ENCODE measurements around the gene GOLGA1.
"Not testable (repeated sequence)": the region's sequence is repeated elsewhere in the genome, so short reads cannot be mapped to it uniquely, and the experiment has no call there.

The GOLGA1 gene

GRCh38 chr9:124840300-124840833 is 100.5 kb downstream of the GOLGA1 start:
- Histone ChIP-seq H3K4me3 (ENCODE audit: low read depth, low read length) (no peak overlapping the region), H3K27me3 (ENCODE audit: insufficient read depth, low read depth, severe bottlenecking) (no peaks in the 10 kb centered on the region), H3K27ac (no peak overlapping the region), H3K36me3 (no peaks in the 10 kb centered on the region), H3K9me3 (ENCODE audit: severe bottlenecking) (no peaks in the 10 kb centered on the region)
- TF ChIP-seq, protein P1, sequence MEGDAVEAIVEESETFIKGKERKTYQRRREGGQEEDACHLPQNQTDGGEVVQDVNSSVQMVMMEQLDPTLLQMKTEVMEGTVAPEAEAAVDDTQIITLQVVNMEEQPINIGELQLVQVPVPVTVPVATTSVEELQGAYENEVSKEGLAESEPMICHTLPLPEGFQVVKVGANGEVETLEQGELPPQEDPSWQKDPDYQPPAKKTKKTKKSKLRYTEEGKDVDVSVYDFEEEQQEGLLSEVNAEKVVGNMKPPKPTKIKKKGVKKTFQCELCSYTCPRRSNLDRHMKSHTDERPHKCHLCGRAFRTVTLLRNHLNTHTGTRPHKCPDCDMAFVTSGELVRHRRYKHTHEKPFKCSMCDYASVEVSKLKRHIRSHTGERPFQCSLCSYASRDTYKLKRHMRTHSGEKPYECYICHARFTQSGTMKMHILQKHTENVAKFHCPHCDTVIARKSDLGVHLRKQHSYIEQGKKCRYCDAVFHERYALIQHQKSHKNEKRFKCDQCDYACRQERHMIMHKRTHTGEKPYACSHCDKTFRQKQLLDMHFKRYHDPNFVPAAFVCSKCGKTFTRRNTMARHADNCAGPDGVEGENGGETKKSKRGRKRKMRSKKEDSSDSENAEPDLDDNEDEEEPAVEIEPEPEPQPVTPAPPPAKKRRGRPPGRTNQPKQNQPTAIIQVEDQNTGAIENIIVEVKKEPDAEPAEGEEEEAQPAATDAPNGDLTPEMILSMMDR (IDR thresholded peaks at IDR 0.05; ENCODE audit: low read depth, low read length): peak; percentile 57
- no peak for DNase-seq

GRCh38 chr9:124839612-124840299 is 101.1 kb downstream of the GOLGA1 start:
- TF ChIP-seq, protein P1 (IDR thresholded peaks at IDR 0.05; ENCODE audit: low read depth, low read length): peak; percentile 85

GRCh38 chr9:124838567-124839275 is 102.2 kb downstream of the GOLGA1 start:
- not testable (repeated sequence) for H3K9me3 ChIP-seq (ENCODE audit: severe bottlenecking)

More at GRCh38 chr9:124839612-124840299, 101.1 kb downstream of the GOLGA1 start:
- Histone ChIP-seq H3K4me3 (ENCODE audit: low read depth, low read length) (no peak overlapping the region), H3K27ac (no peak overlapping the region), H3K36me3 (no peaks in the 10 kb centered on the region), H3K9me3 (ENCODE audit: severe bottlenecking) (no peaks in the 10 kb centered on the region), H3K27me3 (ENCODE audit: insufficient read depth, low read depth, severe bottlenecking) (no peaks in the 10 kb centered on the region)
- DNase-seq: peak; percentile 64

GRCh38 chr9:124838132-124838531 is 102.8 kb downstream of the GOLGA1 start:
- not testable (repeated sequence) for H3K27ac ChIP-seq; H3K36me3 ChIP-seq; DNase-seq; H3K27me3 ChIP-seq (ENCODE audit: insufficient read depth, low read depth, severe bottlenecking); H3K4me3 ChIP-seq (ENCODE audit: low read depth, low read length); H3K9me3 ChIP-seq (ENCODE audit: severe bottlenecking)

More at GRCh38 chr9:124838567-124839275, 102.2 kb downstream of the GOLGA1 start:
- H3K4me3 ChIP-seq (ENCODE audit: low read depth, low read length); H3K27ac ChIP-seq; DNase-seq; H3K27me3 ChIP-seq (ENCODE audit: insufficient read depth, low read depth, severe bottlenecking); H3K36me3 ChIP-seq: not testable (repeated sequence)

DNA sequence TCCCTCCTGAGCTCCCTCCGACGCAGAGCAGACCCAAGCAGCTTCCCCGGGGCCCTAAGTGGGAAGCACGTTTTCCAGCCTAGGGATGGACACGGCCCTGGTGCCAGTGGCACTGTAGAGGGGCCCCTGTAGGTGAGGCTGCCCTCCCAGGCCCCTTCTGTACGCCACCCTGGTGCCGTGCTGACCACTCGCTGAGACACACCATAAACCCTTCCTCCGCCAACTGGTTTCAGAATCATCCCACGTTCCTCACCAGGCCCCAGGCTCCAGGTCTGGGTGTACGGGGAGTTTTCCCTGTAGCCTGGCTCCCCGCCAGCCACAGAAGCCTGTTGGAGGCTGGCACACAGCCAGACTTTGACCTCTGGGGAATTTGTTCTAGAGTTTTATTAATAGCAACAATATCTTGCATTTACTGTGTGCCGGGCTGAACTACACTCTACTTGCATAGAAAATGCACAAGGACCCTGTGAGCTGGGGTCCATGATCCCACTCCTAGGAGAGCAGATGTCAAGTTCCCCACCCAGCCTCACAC is 105.8 kb downstream of the GOLGA1 start:
- no peak overlapping the region for H3K27ac ChIP-seq
- TF ChIP-seq, protein P1 (IDR thresholded peaks at IDR 0.05; ENCODE audit: low read depth, low read length): no peak
- no peak for DNase-seq
- no peak overlapping the region for H3K4me3 ChIP-seq (ENCODE audit: low read depth, low read length)
- H3K27me3 ChIP-seq (ENCODE audit: insufficient read depth, low read depth, severe bottlenecking): no peaks in the 10 kb centered on the region
- no peaks in the 10 kb centered on the region for H3K36me3 ChIP-seq
- H3K9me3 ChIP-seq (ENCODE audit: severe bottlenecking): no peaks in the 10 kb centered on the region

DNA sequence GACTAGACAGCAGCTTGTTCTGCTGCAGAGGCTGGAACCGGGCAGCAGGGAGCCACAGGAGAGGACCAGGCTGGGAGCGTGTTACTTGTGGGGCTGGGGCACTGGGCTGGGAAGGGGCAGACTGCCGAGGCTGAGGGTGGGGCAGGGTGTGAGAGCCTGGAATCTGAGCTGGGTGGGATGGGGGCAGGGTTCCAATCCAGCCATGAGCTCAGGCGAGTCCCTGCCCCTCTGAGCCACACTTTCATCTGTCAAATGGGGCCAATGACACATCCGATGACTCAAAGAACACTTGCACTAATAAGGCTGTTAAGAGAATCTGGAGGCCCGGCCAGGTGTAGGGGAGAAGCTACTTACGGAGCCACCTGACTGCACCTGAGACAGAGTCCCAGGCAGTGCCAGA is 106.3 kb downstream of the GOLGA1 start:
- Histone ChIP-seq H3K4me3 (ENCODE audit: low read depth, low read length) (no peak overlapping the region), H3K9me3 (ENCODE audit: severe bottlenecking) (no peaks in the 10 kb centered on the region), H3K36me3 (no peaks in the 10 kb centered on the region), H3K27me3 (ENCODE audit: insufficient read depth, low read depth, severe bottlenecking) (no peaks in the 10 kb centered on the region), H3K27ac (no peak overlapping the region)
- TF ChIP-seq, protein P1 (IDR thresholded peaks at IDR 0.05; ENCODE audit: low read depth, low read length): no peak
- DNase-seq: no peak

All from WERI-Rb-1 (cell line).